DOHH2 (cell line): Measurements from ENCODE around the gene PKD1L1.

ENCODE experiments used
- EZH2phosphoT487 ChIP-seq: fragments of 200-600 bp; sonication (generic); IDR thresholded peaks from 2 replicates; pipeline ENCODE4 v1.6.1; 2017; ENCODE audit warnings: borderline replicate concordance, mild to moderate bottlenecking, antibody characterized with exemption, low read length, moderate library complexity, mixed read lengths
- TF ChIP-seq, protein P1 (sequence below): fragments of 200-600 bp; sonication (generic); IDR thresholded peaks from one replicate; pipeline ENCODE4 v1.5.1; 2014; ENCODE audit warnings: antibody characterized with exemption, mild to moderate bottlenecking, low read depth, low read length; ENCODE audit not compliant: poor library complexity, severe bottlenecking

- TF ChIP-seq, protein P1, sequence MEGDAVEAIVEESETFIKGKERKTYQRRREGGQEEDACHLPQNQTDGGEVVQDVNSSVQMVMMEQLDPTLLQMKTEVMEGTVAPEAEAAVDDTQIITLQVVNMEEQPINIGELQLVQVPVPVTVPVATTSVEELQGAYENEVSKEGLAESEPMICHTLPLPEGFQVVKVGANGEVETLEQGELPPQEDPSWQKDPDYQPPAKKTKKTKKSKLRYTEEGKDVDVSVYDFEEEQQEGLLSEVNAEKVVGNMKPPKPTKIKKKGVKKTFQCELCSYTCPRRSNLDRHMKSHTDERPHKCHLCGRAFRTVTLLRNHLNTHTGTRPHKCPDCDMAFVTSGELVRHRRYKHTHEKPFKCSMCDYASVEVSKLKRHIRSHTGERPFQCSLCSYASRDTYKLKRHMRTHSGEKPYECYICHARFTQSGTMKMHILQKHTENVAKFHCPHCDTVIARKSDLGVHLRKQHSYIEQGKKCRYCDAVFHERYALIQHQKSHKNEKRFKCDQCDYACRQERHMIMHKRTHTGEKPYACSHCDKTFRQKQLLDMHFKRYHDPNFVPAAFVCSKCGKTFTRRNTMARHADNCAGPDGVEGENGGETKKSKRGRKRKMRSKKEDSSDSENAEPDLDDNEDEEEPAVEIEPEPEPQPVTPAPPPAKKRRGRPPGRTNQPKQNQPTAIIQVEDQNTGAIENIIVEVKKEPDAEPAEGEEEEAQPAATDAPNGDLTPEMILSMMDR: no peak
- TF ChIP-seq EZH2phosphoT487: no peak
Observed at GRCh38 chr7:47827871-47828270, 120.4 kb downstream of the PKD1L1 start.
